ENCODE results near the gene DPT. TPM values are rescaled to one million over a fixed set of nuclear protein-coding genes. Genes with fewer than 3 reads are reported as not detected.

The DPT gene
- total and polyA plus RNA-seq, 2 of the 4 experiments (the other 2 are of a cell fraction): not detected

DNA sequence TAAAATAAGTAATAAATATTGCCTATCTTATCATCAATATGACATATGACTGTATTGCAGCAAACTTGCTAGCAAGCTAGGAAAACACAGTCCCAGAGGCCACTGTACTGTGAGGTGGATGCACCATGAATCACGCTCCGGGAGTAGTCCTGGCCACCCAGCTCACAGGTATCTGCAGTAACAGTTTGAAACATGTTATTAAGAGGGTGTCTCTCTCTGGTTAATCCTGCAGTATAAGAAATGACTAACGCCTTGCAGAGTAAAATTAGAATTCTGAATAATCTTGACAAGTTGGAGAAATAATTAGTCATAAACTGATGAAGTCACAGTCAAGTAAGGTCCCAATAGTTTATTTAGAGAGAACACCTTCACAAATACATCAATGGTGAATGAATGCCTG is 34.0 kb upstream of the DPT start:
- Histone ChIP-seq H2AK5ac (ENCODE audit: low read depth, low read length) (no peak overlapping the region), H3K14ac (replicated peaks; ENCODE audit: low read depth, low read length) (no peak overlapping the region), H2BK20ac (ENCODE audit: low read depth, low read length) (no peak overlapping the region), H3K4me2 (ENCODE audit: low read depth, low read length) (no peak overlapping the region), H2BK5ac (ENCODE audit: low read depth, low read length, poor library complexity, severe bottlenecking) (no peak overlapping the region), H2BK15ac (ENCODE audit: low read depth, low read length) (no peak overlapping the region), H3K36me3 (ENCODE audit: control insufficient read depth, insufficient read depth, low read length) (no peaks in the 10 kb centered on the region), H3K79me1 (ENCODE audit: low read depth in 1 of 2, low read length in 2 of 2) (no peaks in the 10 kb centered on the region), H3K18ac (ENCODE audit: low read depth, low read length) (no peak overlapping the region), H3K4me3 (ENCODE audit: insufficient read depth, low read depth, low read length) (no peak overlapping the region), H3K9me3 (ENCODE audit: control insufficient read depth, insufficient read depth, low read length) (no peaks in the 10 kb centered on the region), H3K27ac (ENCODE audit: insufficient read depth, low read length) (no peak overlapping the region), H3K9me1 (ENCODE audit: insufficient read depth, low read length) (no peaks in the 10 kb centered on the region), H4K5ac (ENCODE audit: low read depth, low read length) (no peak overlapping the region), H3K23ac (ENCODE audit: low read depth, low read length) (no peak overlapping the region), H4K20me1 (ENCODE audit: insufficient read depth, low read length) (no peaks in the 10 kb centered on the region), H2AFZ (replicated peaks; ENCODE audit: low read length, poor library complexity) (no peak overlapping the region), H4K8ac (ENCODE audit: low read depth in 2 of 2, low read length in 2 of 2) (no peak overlapping the region), H3K27me3 (ENCODE audit: control insufficient read depth, insufficient read depth, low read length) (no peaks in the 10 kb centered on the region), H3K9ac (ENCODE audit: low read depth, low read length) (no peak overlapping the region), H3K56ac (ENCODE audit: extremely low read depth, insufficient read depth, low read length) (no peak overlapping the region), H4K91ac (ENCODE audit: insufficient read depth, low read depth, low read length) (no peak overlapping the region), H3K4me1 (ENCODE audit: control insufficient read depth, insufficient read depth, low read length) (no peaks in the 10 kb centered on the region), H2BK120ac (ENCODE audit: low read depth, low read length) (no peak overlapping the region), H3K4ac (ENCODE audit: low read depth, low read length) (no peak overlapping the region), H2AK9ac (replicated peaks; ENCODE audit: low read depth, low read length, poor library complexity) (no peak overlapping the region)
- no TSS peak for BruUV-seq (replicated peaks)
- no CpG with 5 or more reads among the region's 3 CpGs for WGBS, 2 experiments (ENCODE audit: extremely low coverage in 2 of 2, insufficient read length in 1 of 2)
- POLR2A ChIA-PET (ENCODE audit: unreplicated experiment): no interaction called here
- intact Hi-C loops (cut with micrococcal nuclease): no loop called here
- in situ Hi-C loops (cut with MboI; ENCODE audit: low sequenced_read_pairs): no loop called here
- ATAC-seq (ENCODE audit: low read depth): no peak
- CTCF ChIA-PET: no interaction called here
- DNase-seq: no peak
- dilution Hi-C loops (cut with HindIII; ENCODE audit: low sequenced_read_pairs, unreplicated experiment): no loop called here
- TF ChIP-seq, protein P1, sequence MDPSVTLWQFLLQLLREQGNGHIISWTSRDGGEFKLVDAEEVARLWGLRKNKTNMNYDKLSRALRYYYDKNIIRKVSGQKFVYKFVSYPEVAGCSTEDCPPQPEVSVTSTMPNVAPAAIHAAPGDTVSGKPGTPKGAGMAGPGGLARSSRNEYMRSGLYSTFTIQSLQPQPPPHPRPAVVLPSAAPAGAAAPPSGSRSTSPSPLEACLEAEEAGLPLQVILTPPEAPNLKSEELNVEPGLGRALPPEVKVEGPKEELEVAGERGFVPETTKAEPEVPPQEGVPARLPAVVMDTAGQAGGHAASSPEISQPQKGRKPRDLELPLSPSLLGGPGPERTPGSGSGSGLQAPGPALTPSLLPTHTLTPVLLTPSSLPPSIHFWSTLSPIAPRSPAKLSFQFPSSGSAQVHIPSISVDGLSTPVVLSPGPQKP (IDR thresholded peaks at IDR 0.05; ENCODE audit: borderline replicate concordance, low read depth, low read length): no peak
- no peak for TF ChIP-seq MXI1 (IDR thresholded peaks at IDR 0.05; ENCODE audit: borderline replicate concordance, low read depth, low read length)
- no peak for TF ChIP-seq USF2 (IDR thresholded peaks at IDR 0.05; ENCODE audit: low read depth, low read length)
- TF ChIP-seq CHD1 (IDR thresholded peaks at IDR 0.05; ENCODE audit: low read depth, low read length): no peak
- TF ChIP-seq BHLHE40 (IDR thresholded peaks at IDR 0.05; ENCODE audit: low read depth, low read length): no peak
- no peak for TF ChIP-seq NFE2L2 (IDR thresholded peaks at IDR 0.05; ENCODE audit: low read depth, low read length)
- TF ChIP-seq RAD21 (IDR thresholded peaks at IDR 0.05; ENCODE audit: low read length): no peak
- TF ChIP-seq FOS (IDR thresholded peaks at IDR 0.05; ENCODE audit: low read depth, low read length): no peak
- TF ChIP-seq RFX5 (IDR thresholded peaks at IDR 0.05; ENCODE audit: low read depth, low read length): no peak
- TF ChIP-seq CEBPB (IDR thresholded peaks at IDR 0.05; ENCODE audit: low read depth, low read length): no peak
- no peak for TF ChIP-seq MAZ (IDR thresholded peaks at IDR 0.05; ENCODE audit: borderline replicate concordance, low read depth, low read length)
- TF ChIP-seq CTCF (conservative IDR thresholded peaks at IDR 0.05; ENCODE audit: low read depth, low read length): no peak
- no peak for TF ChIP-seq POLR2A (IDR thresholded peaks at IDR 0.05; ENCODE audit: low read depth, low read length)
- no peak for TF ChIP-seq SMC3 (IDR thresholded peaks at IDR 0.05; ENCODE audit: low read depth, low read length)
- no peak for TF ChIP-seq MAFK (IDR thresholded peaks at IDR 0.05; ENCODE audit: low read depth, low read length)
- no peak for TF ChIP-seq RCOR1 (IDR thresholded peaks at IDR 0.05; ENCODE audit: insufficient replicate concordance, low read length)
